Mesothelial cell of epicardium (in vitro differentiated cells): ENCODE results near the gene PRTN3. TPM values are rescaled to one million over a fixed set of nuclear protein-coding genes. Genes with fewer than 3 reads are reported as not detected.
"Not testable (repeated sequence)": the region's sequence is repeated elsewhere in the genome, so short reads cannot be mapped to it uniquely, and the experiment has no call there.

ENCODE experiments used
- DNase-seq, 2 experiments: peaks; one replicate each; pipeline ENCODE4 v3.0.0; 2021; ENCODE audit warnings: low spot score in 2 of 2; ENCODE audit not compliant: unreplicated experiment in 2 of 2
- H3K27ac Mint-ChIP-seq: 2 replicates; pipeline ENCODE4 v1.8.0; 2021; ENCODE audit warnings: mixed read lengths
- H3K27me3 Mint-ChIP-seq: 2 replicates; pipeline ENCODE4 v1.8.0; 2021; ENCODE audit warnings: low read depth, mixed read lengths
- H3K36me3 Mint-ChIP-seq: 2 replicates; pipeline ENCODE4 v1.8.0; 2021; ENCODE audit warnings: mixed read lengths
- H3K4me1 Mint-ChIP-seq: 2 replicates; pipeline ENCODE4 v1.8.0; 2021; ENCODE audit warnings: mixed read lengths
- H3K4me3 Mint-ChIP-seq: 2 replicates; pipeline ENCODE4 v1.8.0; 2021; ENCODE audit warnings: mild to moderate bottlenecking, moderate library complexity, mixed read lengths
- H3K9me3 Mint-ChIP-seq: 2 replicates; pipeline ENCODE4 v1.8.0; 2021; ENCODE audit warnings: mixed read lengths
- CTCF ChIP-seq: fragments of 200-600 bp; sonication (generic); IDR thresholded peaks from one replicate; pipeline ENCODE4 v1.5.0; 2021; ENCODE audit warnings: antibody characterized with exemption; ENCODE audit not compliant: unreplicated experiment
- total RNA-seq: library from RNA; stranded (reverse); gene quantifications from 3 replicates; pipeline ENCODE4 v1.2.1, GENCODE V29; 2021

Gene PRTN3
- total RNA-seq, 1 donor from 2014 or later: not detected

- no peak for TF ChIP-seq CTCF
- Mint-ChIP-seq H3K4me3 (no peak within 1 kb of the TSS), H3K27me3 (no peaks in the 10 kb centered on the region), H3K4me1 (peaks cover 2% of the 10 kb centered on the region), H3K36me3 (no peaks in the 10 kb centered on the region), H3K9me3 (no peaks in the 10 kb centered on the region), H3K27ac (no peak within 1 kb of the TSS)
- no peak for DNase-seq
Observed at GRCh38 chr19:852136-853013, 11.6 kb downstream of the PRTN3 start, which contains the start of gene ELANE. ELANE (plus strand) TSS chr19:852303; CDS start chr19:852329, 26 bp downstream.

- no peak for TF ChIP-seq CTCF
- Mint-ChIP-seq H3K36me3 (no peaks in the 10 kb centered on the region), H3K27ac (no peak overlapping the region), H3K4me3 (no peak overlapping the region), H3K4me1 (no peaks in the 10 kb centered on the region), H3K9me3 (no peaks in the 10 kb centered on the region), H3K27me3 (peaks cover 2% of the 10 kb centered on the region)
- DNase-seq: no peak
Observed at GRCh38 chr19:853014-853585, 12.3 kb downstream of the PRTN3 start.

GRCh38 chr19:853614-854220 lies 12.9 kb downstream of the PRTN3 start:
- H3K27me3 Mint-ChIP-seq, DNase-seq, H3K4me3 Mint-ChIP-seq, H3K27ac Mint-ChIP-seq, H3K4me1 Mint-ChIP-seq, H3K9me3 Mint-ChIP-seq, H3K36me3 Mint-ChIP-seq: not testable (repeated sequence)

GRCh38 chr19:854549-854948 lies 13.8 kb downstream of the PRTN3 start:
- H3K4me1 Mint-ChIP-seq: no peaks in the 10 kb centered on the region
- no peak for DNase-seq
- H3K36me3 Mint-ChIP-seq: no peaks in the 10 kb centered on the region
- no peaks in the 10 kb centered on the region for H3K9me3 Mint-ChIP-seq
- H3K4me3 Mint-ChIP-seq: no peak overlapping the region
- H3K27me3 Mint-ChIP-seq: peaks cover 8% of the 10 kb centered on the region
- no peak for TF ChIP-seq CTCF
- H3K27ac Mint-ChIP-seq: no peak overlapping the region

- no peak overlapping the region for H3K27ac Mint-ChIP-seq
- DNase-seq: no peak
- TF ChIP-seq CTCF: no peak
- no peaks in the 10 kb centered on the region for H3K4me1 Mint-ChIP-seq
- no peaks in the 10 kb centered on the region for H3K9me3 Mint-ChIP-seq
- H3K36me3 Mint-ChIP-seq: no peaks in the 10 kb centered on the region
- no peak overlapping the region for H3K4me3 Mint-ChIP-seq
- H3K27me3 Mint-ChIP-seq: peaks cover 14% of the 10 kb centered on the region
Observed at GRCh38 chr19:855142-855541, 14.3 kb downstream of the PRTN3 start.
